Left renal pelvis (tissue), 4 donors: ENCODE results near the gene ARSB. TPM values are rescaled to one million over a fixed set of nuclear protein-coding genes. Genes with fewer than 3 reads are reported as not detected.
A peak's percentile ranks its signal among the peaks of the same experiment; 100 is the strongest.

ENCODE experiments used
- DNase-seq, 4 donors: peaks; one replicate each; pipeline ENCODE4 v3.0.0-alpha.2; 2013; ENCODE audit warnings: low read depth in 4 of 4, low spot score in 3 of 4
- polyA plus RNA-seq, 4 donors: library from polyadenylated mRNA; unstranded; fragments of 120-200 nt; gene quantifications; one replicate each; pipeline ENCODE4 v1.2.1, GENCODE V29; 2013; ENCODE audit not compliant: insufficient read length in 4 of 4

ARSB gene
- 10 to 100 TPM; 16.3 to 22.8 (median 20.1) TPM for polyA plus RNA-seq

GRCh38 chr5:78985116-78985724 lies at the start of gene ARSB:
TSS of gene ARSB (minus strand) at chr5:78985310. CDS start at chr5:78985248, 62 bp downstream.
- DNase-seq, result peak in 3 of 4 donors; percentile 24 to 51 (median 44)

GRCh38 chr5:79032782-79033181 lies 47.7 kb upstream of the ARSB start:
- no peak for DNase-seq

DNA sequence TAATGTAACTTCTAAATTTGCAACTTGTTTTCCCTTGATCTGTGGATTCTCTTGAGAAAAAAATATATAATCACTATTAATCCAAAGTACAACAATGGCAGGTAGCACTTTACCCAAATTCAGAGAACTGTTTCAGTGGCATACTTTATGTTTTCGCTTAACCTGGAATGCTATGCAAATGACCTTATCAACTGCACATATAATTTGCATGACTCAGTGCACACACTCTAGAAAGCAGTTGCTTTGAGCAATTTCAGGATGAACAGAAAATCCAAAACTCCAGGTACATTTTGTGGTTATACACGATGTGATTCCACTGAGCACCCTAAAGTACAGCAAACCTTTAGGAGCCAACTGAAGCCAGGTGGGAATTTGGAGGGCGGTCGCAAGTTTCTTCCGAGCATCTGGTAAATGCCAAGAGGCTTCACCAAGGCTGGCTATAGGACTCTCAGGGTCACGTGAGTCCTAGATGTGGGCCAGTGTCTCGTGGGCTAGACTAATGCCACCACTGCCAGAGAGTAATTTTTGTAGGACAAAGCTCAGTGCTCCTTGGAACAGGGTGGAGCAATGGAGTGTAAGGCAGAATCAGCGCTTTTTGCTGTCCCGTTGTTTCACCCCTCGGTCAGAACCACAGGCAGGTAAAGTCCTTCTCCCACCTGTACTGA lies 47.1 kb upstream of the ARSB start:
- DNase-seq, result no peak

DNA sequence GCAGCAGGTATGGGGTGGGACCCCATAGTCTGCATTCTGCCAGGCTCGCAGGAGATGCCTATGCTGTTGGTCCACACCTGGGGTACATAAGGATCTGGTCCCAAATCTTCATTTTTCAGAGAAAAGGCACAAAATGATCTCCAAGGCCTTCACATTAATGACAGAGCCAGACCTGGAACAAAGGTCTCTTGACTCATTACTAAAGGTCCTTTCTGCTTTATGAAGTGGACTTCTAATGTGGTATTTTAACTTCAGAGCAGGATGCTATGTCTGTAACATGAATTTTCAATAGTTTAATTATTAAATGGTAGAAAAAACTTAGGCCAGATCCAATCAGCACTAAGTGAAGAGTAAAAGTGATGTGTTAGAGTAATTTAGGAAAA lies 46.4 kb upstream of the ARSB start:
- DNase-seq, result peak in 1 of 4 donors; percentile 18

DNA sequence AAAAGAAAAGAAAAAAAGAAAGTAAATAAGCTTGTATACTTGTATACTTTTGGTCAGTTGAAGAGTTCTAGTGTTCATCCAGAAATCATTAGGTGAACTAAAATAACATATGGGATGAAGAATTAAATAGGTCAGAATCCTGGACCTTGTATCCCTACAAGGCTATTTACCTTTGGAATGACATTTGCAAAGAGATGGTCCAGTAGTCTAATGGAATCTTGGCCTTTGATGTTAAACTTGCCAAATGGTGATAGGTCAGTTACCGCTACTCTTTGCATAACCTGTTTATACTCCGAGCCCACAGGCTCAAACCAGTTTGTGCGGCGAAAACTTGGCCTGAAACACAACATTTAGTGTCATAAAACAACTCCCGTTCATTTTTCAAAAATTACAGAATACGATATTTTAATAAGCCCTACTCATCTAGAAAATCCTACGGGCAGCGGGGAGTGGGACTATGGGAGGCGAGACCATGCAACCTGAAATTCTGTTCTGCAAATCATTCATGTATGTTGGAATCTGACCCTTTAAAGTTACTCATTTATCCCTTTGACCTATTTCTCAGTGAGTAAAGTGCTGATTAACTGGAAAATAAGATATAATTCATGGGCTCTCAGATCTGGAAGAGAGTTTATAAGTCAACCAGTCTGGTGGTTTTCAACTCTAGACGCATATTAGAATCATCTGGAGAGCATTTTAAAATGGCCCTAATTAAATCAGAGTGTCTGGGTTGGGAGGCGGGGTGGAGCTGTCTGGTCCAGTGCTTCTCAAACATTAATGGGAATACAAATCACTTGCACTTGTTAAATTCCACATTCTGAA lies 45.8 kb upstream of the ARSB start:
- DNase-seq, result peak; percentile 36 to 59 (median 46)

GRCh38 chr5:79025054-79025472 lies 40.0 kb upstream of the ARSB start:
- peak; percentile 39 to 66 (median 52) for DNase-seq

DNA sequence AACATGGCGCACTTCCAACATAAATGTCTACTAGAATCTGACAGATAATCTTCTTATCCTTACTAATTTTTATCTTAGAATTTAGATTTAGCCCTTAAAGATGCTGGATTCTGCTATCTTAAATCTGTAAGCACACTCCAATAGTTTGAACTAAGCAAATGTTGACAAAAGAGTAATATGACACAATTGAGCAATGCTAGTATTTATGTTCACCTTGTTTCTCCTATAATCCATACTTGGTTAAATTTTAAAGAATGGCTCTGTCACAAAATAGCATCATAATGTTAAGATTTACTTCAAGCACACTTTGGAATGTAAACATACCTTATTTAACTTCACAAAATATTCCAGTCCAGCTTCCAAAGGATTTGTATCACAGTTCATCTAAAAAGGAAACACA lies 38.8 kb upstream of the ARSB start:
- DNase-seq, result no peak

- no peak for DNase-seq
Measured at GRCh38 chr5:79023348-79023747, 38.2 kb upstream of the ARSB start.

- DNase-seq, result no peak
Measured at GRCh38 chr5:79022771-79023170, 37.7 kb upstream of the ARSB start.

DNA sequence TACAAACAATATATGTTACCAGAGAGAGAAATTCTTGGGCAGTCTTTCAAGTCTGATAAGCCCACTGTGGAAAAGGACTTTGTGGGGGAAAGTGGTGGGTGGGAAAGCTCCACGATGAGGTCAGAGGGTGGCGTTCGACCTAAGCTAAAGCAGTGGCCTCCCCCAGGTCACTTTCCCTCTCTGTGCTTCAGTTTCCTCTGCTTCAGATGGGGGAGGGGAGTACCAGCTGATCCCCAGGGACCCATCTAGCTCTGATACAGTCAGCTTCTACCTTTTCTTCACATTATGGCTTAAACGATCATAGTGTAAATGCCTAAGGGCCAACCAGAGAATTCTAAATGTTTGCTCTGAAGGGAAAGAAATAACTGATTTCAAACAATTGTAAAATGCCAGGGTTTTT lies 36.6 kb upstream of the ARSB start:
- no peak for DNase-seq

DNA sequence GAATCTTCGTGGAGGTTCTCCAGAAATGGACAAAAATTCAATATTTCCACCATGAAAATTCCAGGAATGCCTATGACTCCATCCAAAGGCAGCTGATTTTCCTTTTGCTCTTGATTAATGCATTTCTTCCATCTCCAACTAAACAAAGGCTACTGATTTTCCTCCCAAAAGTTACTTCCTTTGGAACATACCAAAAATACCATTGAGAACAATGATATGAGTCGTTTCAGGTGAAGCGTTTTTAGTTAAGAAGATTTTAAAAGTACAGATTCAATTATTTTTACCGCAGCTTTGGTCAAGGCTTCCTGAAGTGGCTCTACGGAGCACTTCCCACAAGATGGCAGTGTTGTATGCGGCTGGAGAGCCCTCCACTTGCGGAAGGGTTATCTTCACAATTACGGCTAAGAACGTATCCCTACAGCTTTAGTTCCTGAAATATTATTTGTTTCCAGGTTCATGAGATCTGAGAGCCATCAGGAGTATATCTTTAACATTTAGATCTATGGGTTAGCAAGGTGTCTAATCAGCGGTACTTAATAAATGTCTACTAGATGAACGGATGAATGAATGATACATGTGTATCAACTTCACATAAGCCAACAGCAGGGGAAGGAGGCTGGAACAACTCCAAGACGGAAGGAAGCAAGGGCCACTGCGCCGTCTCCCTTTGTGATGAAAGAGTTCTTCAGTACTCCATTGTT lies 35.9 kb upstream of the ARSB start:
- peak in 3 of 4 donors; percentile 41 to 46 (median 42) for DNase-seq

DNA sequence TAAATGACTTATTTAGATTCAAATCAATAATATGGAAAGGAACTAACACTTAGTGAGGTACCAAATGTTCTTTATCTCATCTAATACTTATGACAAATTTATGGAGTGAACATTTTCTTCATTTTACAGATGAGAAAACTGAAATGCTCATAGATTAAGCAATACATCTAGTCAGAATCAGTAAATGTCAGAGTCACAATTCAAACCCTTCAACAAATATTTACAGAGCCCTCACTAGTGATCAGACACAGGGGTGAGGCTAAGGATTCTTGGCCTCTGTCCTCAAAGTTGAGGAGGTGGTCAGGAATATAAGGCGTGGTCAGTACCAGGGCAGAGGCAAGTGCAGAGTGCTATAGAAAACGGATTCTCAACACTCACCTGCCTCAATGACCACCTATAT lies 29.5 kb upstream of the ARSB start:
- no peak for DNase-seq

GRCh38 chr5:79011869-79012268 lies 26.8 kb upstream of the ARSB start:
- no peak for DNase-seq

- no peak for DNase-seq
Measured at GRCh38 chr5:79011219-79011836, 26.2 kb upstream of the ARSB start.

DNA sequence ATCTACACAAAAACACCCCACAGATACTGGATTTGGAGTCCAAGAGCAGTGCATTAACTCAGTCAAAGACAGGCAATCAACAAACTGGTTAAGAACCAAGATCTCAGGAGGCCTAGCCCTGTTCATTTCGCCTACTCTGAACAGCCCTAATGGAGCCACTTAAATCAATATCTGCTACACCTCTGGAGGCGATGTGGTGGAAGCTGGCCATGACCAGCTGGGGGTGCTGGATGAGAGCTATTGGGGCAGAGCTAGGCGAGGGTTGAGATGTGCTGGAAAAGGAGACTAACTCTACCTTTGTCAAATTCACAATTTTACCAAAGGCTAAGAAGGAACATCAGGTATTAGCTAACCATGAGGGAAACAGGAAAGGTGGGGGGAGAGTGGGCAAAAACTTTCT lies 23.3 kb upstream of the ARSB start:
- no peak for DNase-seq

- no peak for DNase-seq
Measured at GRCh38 chr5:79007872-79008271, 22.8 kb upstream of the ARSB start.

DNA sequence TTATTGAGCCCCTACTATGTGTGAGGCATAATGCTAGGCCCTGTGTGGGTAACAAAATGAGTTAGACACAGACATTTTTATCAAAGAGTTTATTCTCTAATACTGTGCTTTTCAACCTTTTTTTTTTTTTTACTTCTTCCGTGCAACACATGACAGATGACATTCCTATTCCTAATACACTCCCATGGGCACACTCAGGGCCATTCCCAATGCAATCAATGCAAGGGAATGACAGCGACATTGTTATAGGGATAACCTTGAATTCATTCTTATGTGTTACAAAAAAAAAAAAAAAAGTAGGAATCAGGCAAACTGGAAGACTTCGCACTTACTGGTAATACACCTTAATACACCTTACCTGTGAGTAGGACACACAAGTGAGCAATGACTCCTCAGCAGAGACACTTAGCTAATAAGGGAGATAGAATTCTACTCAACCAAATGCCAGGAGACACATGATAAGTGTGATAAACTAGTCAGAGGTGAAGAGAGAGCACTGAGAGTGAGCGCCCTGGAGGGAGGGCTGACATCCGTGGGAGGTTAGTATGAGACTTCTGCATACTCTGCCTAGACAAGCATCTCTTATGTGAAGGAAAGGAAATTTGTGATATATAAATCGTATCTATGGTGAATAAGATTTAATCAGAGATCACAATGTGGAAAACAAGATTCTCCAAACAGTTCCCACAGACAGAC lies 21.0 kb upstream of the ARSB start:
- no peak for DNase-seq

DNA sequence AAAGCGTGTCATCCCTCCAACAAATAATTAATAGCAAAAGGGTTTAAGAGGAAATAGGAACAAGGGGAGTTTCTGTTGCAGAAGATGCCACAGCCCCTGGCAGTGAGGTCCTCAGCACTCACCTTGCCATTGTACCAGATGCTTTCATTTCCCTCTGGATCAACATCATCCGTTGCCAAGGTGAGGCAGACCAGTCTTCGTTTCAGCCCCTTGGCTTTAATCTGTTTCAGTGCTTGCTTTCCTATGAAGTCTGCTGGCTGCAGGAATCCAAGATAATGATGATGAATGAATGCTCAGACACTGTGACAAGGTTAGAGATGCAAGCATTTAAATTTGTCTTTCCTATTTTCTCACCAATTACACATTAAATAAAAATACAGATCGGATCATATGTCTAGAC lies 20.0 kb upstream of the ARSB start:
- no peak for DNase-seq

GRCh38 chr5:79002374-79002773 lies 17.3 kb upstream of the ARSB start:
- DNase-seq, result no peak

DNA sequence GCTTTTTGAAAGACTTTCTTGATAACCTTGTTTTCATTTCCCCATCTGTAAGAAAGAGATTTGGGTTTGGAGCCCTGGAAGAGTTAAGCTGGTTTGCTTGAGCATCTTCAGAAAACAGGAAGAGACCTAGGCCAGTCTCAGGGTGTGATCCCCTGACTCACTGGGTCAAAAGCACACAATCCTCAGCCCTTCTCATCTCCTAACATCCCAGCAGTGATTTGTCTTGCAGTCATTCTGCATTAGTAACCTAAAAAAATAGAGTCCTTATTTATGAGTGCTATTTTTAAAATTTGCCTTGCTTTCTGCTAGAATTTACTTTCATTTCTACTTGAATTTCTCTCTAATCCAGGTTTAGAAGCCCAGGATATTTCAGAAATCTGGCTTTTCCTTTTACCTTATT lies 16.4 kb upstream of the ARSB start:
- DNase-seq, result no peak
